Neuronal stem cell (in vitro differentiated cells): ENCODE measurements around the gene IL1RN.

ENCODE experiments used
- DNase-seq: peaks from one replicate; pipeline ENCODE4 v3.0.0-alpha.2; 2013; ENCODE audit warnings: low spot score
- H2AFZ ChIP-seq: one replicate; pipeline ENCODE4 v1.6.1; 2013; ENCODE audit warnings: mild to moderate bottlenecking, low read length, inconsistent platforms
- H2AK5ac ChIP-seq: 2 replicates; pipeline ENCODE4 v1.6.1; 2013; ENCODE audit warnings: low read depth, mild to moderate bottlenecking, inconsistent platforms, low read length, moderate library complexity, mixed read lengths
- H2BK120ac ChIP-seq: 2 replicates; pipeline ENCODE4 v1.6.1; 2013; ENCODE audit warnings: low read depth, mild to moderate bottlenecking, inconsistent platforms, low read length, moderate library complexity, mixed read lengths
- H2BK12ac ChIP-seq: one replicate; pipeline ENCODE4 v1.6.1; 2013; ENCODE audit warnings: low read length, inconsistent platforms
- H2BK15ac ChIP-seq: 2 replicates; pipeline ENCODE4 v1.6.1; 2013; ENCODE audit warnings: mild to moderate bottlenecking, low read length, inconsistent platforms, mixed read lengths
- H2BK5ac ChIP-seq: one replicate; pipeline ENCODE4 v1.6.1; 2013; ENCODE audit warnings: inconsistent platforms, mild to moderate bottlenecking, low read length, moderate library complexity
- H3K14ac ChIP-seq: one replicate; pipeline ENCODE4 v1.6.1; 2013; ENCODE audit warnings: low read length, inconsistent platforms
- H3K18ac ChIP-seq: 2 replicates; pipeline ENCODE4 v1.6.1; 2013; ENCODE audit warnings: low read length, inconsistent platforms
- H3K23ac ChIP-seq: 2 replicates; pipeline ENCODE4 v1.6.1; 2013; ENCODE audit warnings: low read depth, mild to moderate bottlenecking, mixed read lengths, low read length, inconsistent platforms; ENCODE audit not compliant: poor library complexity
- H3K27ac ChIP-seq: replicated peaks from 3 replicates; pipeline ENCODE4 v1.5.1; 2013; ENCODE audit warnings: low read length, inconsistent platforms
- H3K27me3 ChIP-seq, 3 experiments: 2 replicates each; pipeline ENCODE4 v1.6.1; 2013; ENCODE audit warnings: low read length in 3 of 3, mild to moderate bottlenecking in 2 of 3, inconsistent platforms in 1 of 3, low read depth in 1 of 3, mixed read lengths in 1 of 3, moderate library complexity in 1 of 3; ENCODE audit not compliant: control insufficient read depth in 3 of 3, insufficient read depth in 3 of 3
- H3K36me3 ChIP-seq, 2 donors: replicated peaks in 1 of 2; 2 replicates each; pipeline ENCODE4 v1.6.1; 2013; ENCODE audit warnings: low read length in 2 of 2; ENCODE audit not compliant: control insufficient read depth in 2 of 2, insufficient read depth in 2 of 2
- H3K4ac ChIP-seq: 2 replicates; pipeline ENCODE4 v1.6.1; 2013; ENCODE audit warnings: inconsistent platforms, mild to moderate bottlenecking, low read length, moderate library complexity
- H3K4me1 ChIP-seq, 2 donors: 1 replicate in 1 of 2; 2 replicates in 1 of 2; pipeline ENCODE4 v1.6.1; 2013; ENCODE audit warnings: low read length in 2 of 2, low read depth in 1 of 2; ENCODE audit not compliant: control insufficient read depth in 2 of 2, insufficient read depth in 1 of 2
- H3K4me2 ChIP-seq: one replicate; pipeline ENCODE4 v1.6.1; 2013; ENCODE audit warnings: mild to moderate bottlenecking, low read length, inconsistent platforms; ENCODE audit not compliant: insufficient read depth, poor library complexity, severe bottlenecking
- H3K4me3 ChIP-seq, 2 donors: 2 replicates each; pipeline ENCODE4 v1.5.1; 2013; ENCODE audit warnings: low read length in 2 of 2, mild to moderate bottlenecking in 2 of 2, inconsistent platforms in 1 of 2, moderate library complexity in 1 of 2
- H3K79me1 ChIP-seq: one replicate; pipeline ENCODE4 v1.6.1; 2013; ENCODE audit warnings: low read depth, mild to moderate bottlenecking, inconsistent platforms, low read length, moderate library complexity
- H3K9ac ChIP-seq: one replicate; pipeline ENCODE4 v1.6.1; 2013; ENCODE audit warnings: mild to moderate bottlenecking, low read depth, low read length, inconsistent platforms; ENCODE audit not compliant: poor library complexity
- H3K9me3 ChIP-seq, 2 donors: replicated peaks in 1 of 2; 2 replicates each; pipeline versions ENCODE3 to v1.6.1; 2013; ENCODE audit warnings: low read length in 2 of 2, mild to moderate bottlenecking in 2 of 2, inconsistent platforms in 1 of 2, low read depth in 1 of 2, mixed read lengths in 1 of 2, moderate library complexity in 1 of 2; ENCODE audit not compliant: control insufficient read depth in 2 of 2, insufficient read depth in 1 of 2
- H4K8ac ChIP-seq: one replicate; pipeline ENCODE4 v1.6.1; 2013; ENCODE audit warnings: low read depth, mild to moderate bottlenecking, inconsistent platforms, low read length, moderate library complexity
- H4K91ac ChIP-seq: one replicate; pipeline ENCODE4 v1.6.1; 2013; ENCODE audit warnings: low read length, low read depth, mild to moderate bottlenecking, inconsistent platforms; ENCODE audit not compliant: poor library complexity
- WGBS, 2 donors: extraction: QIAGEN DNeasy Blood & Tissue Kit; methylation state at CpG; one replicate each; pipeline ENCODE4 v1.1.7; 2013; ENCODE audit warnings: missing lambda C conversion rate in 2 of 2, mixed read lengths in 1 of 2; ENCODE audit not compliant: insufficient read length in 2 of 2, insufficient replicate concordance in 1 of 2; ENCODE audit errors: extremely low coverage in 2 of 2; 5-methylcytosine and 5-hydroxymethylcytosine counted together

IL1RN gene

GRCh38 chr2:113166187-113166645 lies 38.8 kb downstream of the IL1RN start:
- Histone ChIP-seq H3K4ac (no peak overlapping the region), H3K79me1 (no peaks in the 10 kb centered on the region), H3K27ac (no peak overlapping the region), H2AFZ (no peak overlapping the region), H2AK5ac (no peak overlapping the region), H4K8ac (no peak overlapping the region), H2BK120ac (no peak overlapping the region), H3K14ac (no peak overlapping the region), H3K4me3 (no peak overlapping the region), H3K27me3 (no peaks in the 10 kb centered on the region), H3K36me3 (no peaks in the 10 kb centered on the region), H3K23ac (no peak overlapping the region), H3K18ac (no peak overlapping the region), H3K4me1 (peaks cover 5 to 19% of the 10 kb centered on the region in 2 donors), H3K9me3 (no peaks in the 10 kb centered on the region), H4K91ac (no peak overlapping the region), H2BK15ac (no peak overlapping the region), H3K9ac (no peak overlapping the region), H2BK5ac (no peak overlapping the region), H3K4me2 (no peak overlapping the region), H2BK12ac (no peak overlapping the region)
- WGBS, 2 donors = no CpG with 5 or more reads among the region's 7 CpGs
- DNase-seq = no peak

- H4K91ac ChIP-seq = no peak overlapping the region
- no peak overlapping the region for H3K9ac ChIP-seq
- no peak overlapping the region for H2BK5ac ChIP-seq
- no peak overlapping the region for H2BK15ac ChIP-seq
- peaks cover 5 to 19% of the 10 kb centered on the region in 2 donors for H3K4me1 ChIP-seq
- H3K4me3 ChIP-seq = no peak overlapping the region
- H3K4me2 ChIP-seq = no peak overlapping the region
- no CpG with 5 or more reads among the region's 12 CpGs for WGBS, 2 donors
- no peak overlapping the region for H3K27ac ChIP-seq
- H3K79me1 ChIP-seq = no peaks in the 10 kb centered on the region
- H3K18ac ChIP-seq = peak overlapping the region; percentile 45
- H3K23ac ChIP-seq = no peak overlapping the region
- no peak overlapping the region for H2BK12ac ChIP-seq
- H4K8ac ChIP-seq = no peak overlapping the region
- no peak overlapping the region for H3K14ac ChIP-seq
- peak overlapping the region; percentile 4 for H2AK5ac ChIP-seq
- no peaks in the 10 kb centered on the region for H3K9me3 ChIP-seq
- no peaks in the 10 kb centered on the region for H3K36me3 ChIP-seq
- H3K4ac ChIP-seq = no peak overlapping the region
- H3K27me3 ChIP-seq = no peaks in the 10 kb centered on the region
- H2AFZ ChIP-seq = peak overlapping the region; percentile 30
- no peak overlapping the region for H2BK120ac ChIP-seq
- no peak for DNase-seq
Observed at GRCh38 chr2:113167115-113167932, 39.9 kb downstream of the IL1RN start.

DNA sequence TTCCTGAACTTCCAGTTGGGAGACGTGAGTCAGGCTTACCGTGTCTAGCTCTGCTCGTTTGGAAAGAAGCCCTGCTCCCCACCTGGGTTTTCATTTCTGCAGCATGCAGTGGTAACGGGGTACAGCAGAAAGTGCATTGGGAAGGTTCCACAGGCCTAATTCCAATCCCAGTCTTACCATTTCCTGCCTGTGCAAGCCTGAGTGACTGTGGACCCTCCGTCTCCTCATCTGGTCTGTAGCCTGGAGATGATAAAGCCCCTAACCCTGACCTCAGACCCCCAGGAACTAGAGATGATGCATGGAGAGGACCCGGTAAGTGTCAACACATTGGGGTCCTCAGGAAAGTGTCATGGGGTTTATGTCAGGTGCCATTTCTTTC lies 40.6 kb downstream of the IL1RN start:
- no peak overlapping the region for H3K14ac ChIP-seq
- H4K91ac ChIP-seq = no peak overlapping the region
- no peak overlapping the region for H3K4me2 ChIP-seq
- H3K9ac ChIP-seq = no peak overlapping the region
- H2BK5ac ChIP-seq = no peak overlapping the region
- no peak overlapping the region for H2BK120ac ChIP-seq
- no peak overlapping the region for H2BK12ac ChIP-seq
- no peak overlapping the region for H3K4me3 ChIP-seq
- H3K27ac ChIP-seq = no peak overlapping the region
- H3K18ac ChIP-seq = no peak overlapping the region
- no peak overlapping the region for H2BK15ac ChIP-seq
- no peak overlapping the region for H2AK5ac ChIP-seq
- H3K23ac ChIP-seq = no peak overlapping the region
- H3K27me3 ChIP-seq = no peaks in the 10 kb centered on the region
- H2AFZ ChIP-seq = no peak overlapping the region
- H3K4me1 ChIP-seq = peaks cover 5 to 19% of the 10 kb centered on the region in 2 donors
- no peaks in the 10 kb centered on the region for H3K36me3 ChIP-seq
- no peaks in the 10 kb centered on the region for H3K79me1 ChIP-seq
- H4K8ac ChIP-seq = no peak overlapping the region
- no CpG with 5 or more reads among the region's 6 CpGs for whole genome bisulfite sequencing, 2 donors
- DNase-seq = no peak
- H3K4ac ChIP-seq = no peak overlapping the region
- no peaks in the 10 kb centered on the region for H3K9me3 ChIP-seq

- Histone ChIP-seq H3K23ac (no peak overlapping the region), H3K4me2 (no peak overlapping the region), H3K4me3 (no peak overlapping the region), H2AK5ac (no peak overlapping the region), H2BK15ac (no peak overlapping the region), H3K9ac (no peak overlapping the region), H3K4me1 (peaks cover 8 to 23% of the 10 kb centered on the region in 2 donors), H3K79me1 (no peaks in the 10 kb centered on the region), H3K27ac (no peak overlapping the region), H3K4ac (no peak overlapping the region), H2BK120ac (no peak overlapping the region), H2BK5ac (no peak overlapping the region), H3K9me3 (no peaks in the 10 kb centered on the region), H2AFZ (no peak overlapping the region), H3K18ac (no peak overlapping the region), H3K27me3 (no peaks in the 10 kb centered on the region), H4K91ac (no peak overlapping the region), H3K14ac (no peak overlapping the region), H3K36me3 (no peaks in the 10 kb centered on the region), H4K8ac (no peak overlapping the region), H2BK12ac (no peak overlapping the region)
- no peak for DNase-seq
- no CpG with 5 or more reads among the region's 8 CpGs for WGBS, 2 donors
Observed at GRCh38 chr2:113169002-113169530, 41.7 kb downstream of the IL1RN start.
